ENCODE results near the gene GPATCH1.
"Not testable (repeated sequence)": the region's sequence is repeated elsewhere in the genome, so short reads cannot be mapped to it uniquely, and the experiment has no call there.

Gene GPATCH1

GRCh38 chr19:33159893-33160292 lies 78.9 kb downstream of the GPATCH1 start:
- ChIA-PET CTCF (interaction anchor here (0.9 to 8.8 kb wide), 7 partner anchors 10 to 34 kb away, joined by 3 to 92 read pairs (median 5); no protein-coding TSS in a partner anchor), POLR2A (no interaction called here)
- H3K36me3 ChIP-seq (ENCODE audit: control insufficient read depth in 2 of 2, insufficient read depth in 1 of 2, low read length in 2 of 2), result no peaks in the 10 kb centered on the region; a peak in 1 of 3 replicates
- H3K4me1 ChIP-seq (ENCODE audit: control insufficient read depth, insufficient read depth, low read length), result peaks cover 9% of the 10 kb centered on the region
- peak; percentile 100 for TF ChIP-seq ZNF610 (tag by site-specific recombination; IDR thresholded peaks at IDR 0.05; ENCODE audit: borderline replicate concordance)
- TF ChIP-seq KLF1 (tag by site-specific recombination; IDR thresholded peaks at IDR 0.05), result no peak
- no peak overlapping the region for H3K4me3 ChIP-seq (ENCODE audit: low read depth, low read length)
- H3K9me3 ChIP-seq (ENCODE audit: control insufficient read depth, insufficient read depth, low read depth, low read length), result no peaks in the 10 kb centered on the region
- 0 out of 2 replicates have a peak overlapping the region, but pooled peaks have one; percentile 11 for H3K27ac ChIP-seq (ENCODE audit: extremely low read depth, low read depth, low read length)

- ChIA-PET CTCF (interaction anchor here (0.7 to 8.8 kb wide), 8 partner anchors 9 to 75 kb away, joined by 3 to 92 read pairs (median 6); no protein-coding TSS in a partner anchor), POLR2A (interaction anchor here (1.0 to 2.8 kb wide), 2 partner anchors 15 to 17 kb away, joined by 4 to 37 read pairs; no protein-coding TSS in a partner anchor)
- H3K27ac ChIP-seq (ENCODE audit: extremely low read depth, low read depth, low read length), result peak overlapping the region; percentile 31; the same call in 1 of the 2 replicates
Measured at GRCh38 chr19:33161201-33161600, 80.2 kb downstream of the GPATCH1 start.

GRCh38 chr19:33163481-33163880 lies 82.5 kb downstream of the GPATCH1 start:
- no peak for TF ChIP-seq ZNF791 (tag by site-specific recombination; IDR thresholded peaks at IDR 0.05)
- no peak for TF ChIP-seq ZNF530 (tag by site-specific recombination; IDR thresholded peaks at IDR 0.05; ENCODE audit: low read depth)
- no peak for TF ChIP-seq ZFP3 (tag by site-specific recombination; IDR thresholded peaks at IDR 0.05; ENCODE audit: low read depth)
- TF ChIP-seq ZNF830 (tag by site-specific recombination; IDR thresholded peaks at IDR 0.05; ENCODE audit: low read depth), result no peak
- TF ChIP-seq OSR2 (tag by site-specific recombination; IDR thresholded peaks at IDR 0.05), result no peak
- no peak overlapping the region for H3K4me3 ChIP-seq (ENCODE audit: low read depth, low read length)
- H3K9me3 ChIP-seq (ENCODE audit: control insufficient read depth, insufficient read depth, low read depth, low read length), result peaks cover 5% of the 10 kb centered on the region
- H3K27ac ChIP-seq (ENCODE audit: extremely low read depth, low read depth, low read length), result no peak overlapping the region
- POLR2A ChIA-PET, result interaction anchor here (1.4 to 4.6 kb wide), 2 partner anchors 10 to 14 kb away, joined by 3 to 43 read pairs; no protein-coding TSS in a partner anchor
- CTCF ChIA-PET, result interaction anchor here (0.6 to 5.4 kb wide), 5 partner anchors 11 to 21 kb away, joined by 4 to 35 read pairs (median 5); no protein-coding TSS in a partner anchor
- H3K4me1 ChIP-seq (ENCODE audit: control insufficient read depth, insufficient read depth, low read length), result peaks cover 9% of the 10 kb centered on the region
- H3K36me3 ChIP-seq (ENCODE audit: control insufficient read depth in 2 of 2, insufficient read depth in 1 of 2, low read length in 2 of 2), result no peaks in the 10 kb centered on the region; a peak in 1 of 3 replicates

More at GRCh38 chr19:33161201-33161600, 80.2 kb downstream of the GPATCH1 start:
- H3K36me3 ChIP-seq (ENCODE audit: control insufficient read depth in 2 of 2, insufficient read depth in 1 of 2, low read length in 2 of 2), result no peaks in the 10 kb centered on the region; a peak in 1 of 3 replicates
- no peak overlapping the region for H3K4me3 ChIP-seq (ENCODE audit: low read depth, low read length)
- peaks cover 9% of the 10 kb centered on the region for H3K4me1 ChIP-seq (ENCODE audit: control insufficient read depth, insufficient read depth, low read length)
- no peaks in the 10 kb centered on the region for H3K9me3 ChIP-seq (ENCODE audit: control insufficient read depth, insufficient read depth, low read depth, low read length)
- TF ChIP-seq ZIC2 (tag by site-specific recombination; IDR thresholded peaks at IDR 0.05) (0 out of 2 replicates have a peak, but pooled peaks have one; percentile 17), ZNF366 (tag by site-specific recombination; conservative IDR thresholded peaks at IDR 0.05) (no peak), ZNF571 (tag by site-specific recombination; IDR thresholded peaks at IDR 0.05) (no peak), SETDB1 (IDR thresholded peaks at IDR 0.05; ENCODE audit: insufficient read length, low read length) (no peak), ZFP69B (tag by site-specific recombination; IDR thresholded peaks at IDR 0.05) (no peak), ZNF701 (tag by site-specific recombination; IDR thresholded peaks at IDR 0.05) (no peak)

GRCh38 chr19:33166037-33166436 lies 85.1 kb downstream of the GPATCH1 start:
- TF ChIP-seq GLIS1 (tag by site-specific recombination; IDR thresholded peaks at IDR 0.05), result peak; percentile 80
- TF ChIP-seq GLIS2 (tag by site-specific recombination; IDR thresholded peaks at IDR 0.05), result peak; percentile 39; the same call in 1 of the 2 replicates
- H3K4me3 ChIP-seq (ENCODE audit: low read depth, low read length); H3K27ac ChIP-seq (ENCODE audit: extremely low read depth, low read depth, low read length); H3K4me1 ChIP-seq (ENCODE audit: control insufficient read depth, insufficient read depth, low read length); H3K36me3 ChIP-seq (ENCODE audit: control insufficient read depth in 2 of 2, insufficient read depth in 1 of 2, low read length in 2 of 2): not testable (repeated sequence)
- ChIA-PET POLR2A (interaction anchor here (4.6 kb wide), 1 partner anchor 11 kb away, joined by 43 read pairs; no protein-coding TSS in a partner anchor), CTCF (interaction anchor here (1.7 to 13.1 kb wide), 3 partner anchors 11 to 23 kb away, joined by 6 to 154 read pairs (median 10); partner anchors contain the start of gene LRP3)
- H3K9me3 ChIP-seq (ENCODE audit: control insufficient read depth, insufficient read depth, low read depth, low read length), result peaks cover 15% of the 10 kb centered on the region

- H3K4me1 ChIP-seq (ENCODE audit: control insufficient read depth, insufficient read depth, low read length), result peaks cover 3% of the 10 kb centered on the region
- CTCF ChIA-PET, result interaction anchor here (0.6 to 13.1 kb wide), 4 partner anchors 9 to 611 kb away, joined by 3 to 154 read pairs (median 8); partner anchors contain the start of gene LRP3
- POLR2A ChIA-PET, result interaction anchor here (0.7 to 4.6 kb wide), 2 partner anchors 10 to 476 kb away, joined by 3 to 43 read pairs; partner anchors contain the start of gene NUDT19
- peaks cover 15% of the 10 kb centered on the region for H3K9me3 ChIP-seq (ENCODE audit: control insufficient read depth, insufficient read depth, low read depth, low read length)
- no peak overlapping the region for H3K27ac ChIP-seq (ENCODE audit: extremely low read depth, low read depth, low read length)
- no peak overlapping the region for H3K4me3 ChIP-seq (ENCODE audit: low read depth, low read length)
- peaks cover 0 to 7% of the 10 kb centered on the region in 2 experiments; a peak in 1 of 3 replicates for H3K36me3 ChIP-seq (ENCODE audit: control insufficient read depth in 2 of 2, insufficient read depth in 1 of 2, low read length in 2 of 2)
- TF ChIP-seq FEZF1 (tag by site-specific recombination; IDR thresholded peaks at IDR 0.05) (no peak), SETDB1 (IDR thresholded peaks at IDR 0.05; ENCODE audit: insufficient read length, low read length) (peak; percentile 32), ZNF837 (tag by site-specific recombination; IDR thresholded peaks at IDR 0.05) (no peak), BCL6B (tag by site-specific recombination; IDR thresholded peaks at IDR 0.05) (0 out of 2 replicates have a peak, but pooled peaks have one; percentile 41), ZNF626 (tag by site-specific recombination; IDR thresholded peaks at IDR 0.05) (no peak), ZNF426 (tag by site-specific recombination; IDR thresholded peaks at IDR 0.05) (no peak), ZNF571 (tag by site-specific recombination; IDR thresholded peaks at IDR 0.05) (0 out of 2 replicates have a peak, but pooled peaks have one; percentile 59), ZNF366 (tag by site-specific recombination; conservative IDR thresholded peaks at IDR 0.05) (peak; percentile 93), ZIC2 (tag by site-specific recombination; IDR thresholded peaks at IDR 0.05) (no peak), PRDM1 (tag by site-specific recombination; IDR thresholded peaks at IDR 0.05) (peak; percentile 76; the same call in 1 of the 2 replicates), ZNF354C (tag by site-specific recombination; IDR thresholded peaks at IDR 0.05; ENCODE audit: borderline replicate concordance, low read depth) (no peak), ZNF610 (tag by site-specific recombination; IDR thresholded peaks at IDR 0.05; ENCODE audit: borderline replicate concordance) (0 out of 2 replicates have a peak, but pooled peaks have one; percentile 51)
Measured at GRCh38 chr19:33167438-33167837, 86.5 kb downstream of the GPATCH1 start.
